Measurements from ENCODE around the gene CENATAC.

- TF ChIP-seq, protein P1, sequence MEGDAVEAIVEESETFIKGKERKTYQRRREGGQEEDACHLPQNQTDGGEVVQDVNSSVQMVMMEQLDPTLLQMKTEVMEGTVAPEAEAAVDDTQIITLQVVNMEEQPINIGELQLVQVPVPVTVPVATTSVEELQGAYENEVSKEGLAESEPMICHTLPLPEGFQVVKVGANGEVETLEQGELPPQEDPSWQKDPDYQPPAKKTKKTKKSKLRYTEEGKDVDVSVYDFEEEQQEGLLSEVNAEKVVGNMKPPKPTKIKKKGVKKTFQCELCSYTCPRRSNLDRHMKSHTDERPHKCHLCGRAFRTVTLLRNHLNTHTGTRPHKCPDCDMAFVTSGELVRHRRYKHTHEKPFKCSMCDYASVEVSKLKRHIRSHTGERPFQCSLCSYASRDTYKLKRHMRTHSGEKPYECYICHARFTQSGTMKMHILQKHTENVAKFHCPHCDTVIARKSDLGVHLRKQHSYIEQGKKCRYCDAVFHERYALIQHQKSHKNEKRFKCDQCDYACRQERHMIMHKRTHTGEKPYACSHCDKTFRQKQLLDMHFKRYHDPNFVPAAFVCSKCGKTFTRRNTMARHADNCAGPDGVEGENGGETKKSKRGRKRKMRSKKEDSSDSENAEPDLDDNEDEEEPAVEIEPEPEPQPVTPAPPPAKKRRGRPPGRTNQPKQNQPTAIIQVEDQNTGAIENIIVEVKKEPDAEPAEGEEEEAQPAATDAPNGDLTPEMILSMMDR (IDR thresholded peaks at IDR 0.05), result no peak
- TF ChIP-seq EZH2 (IDR thresholded peaks at IDR 0.05; ENCODE audit: borderline replicate concordance, insufficient read depth, low read depth, low read length, poor library complexity, severe bottlenecking), result no peak
These were observed 34.0 kb downstream of the CENATAC start for GRCh38 chr11:119031912-119032280.

All from B cell (primary cell).